Measurements from ENCODE around the gene GRIP1.

Gene GRIP1

DNA sequence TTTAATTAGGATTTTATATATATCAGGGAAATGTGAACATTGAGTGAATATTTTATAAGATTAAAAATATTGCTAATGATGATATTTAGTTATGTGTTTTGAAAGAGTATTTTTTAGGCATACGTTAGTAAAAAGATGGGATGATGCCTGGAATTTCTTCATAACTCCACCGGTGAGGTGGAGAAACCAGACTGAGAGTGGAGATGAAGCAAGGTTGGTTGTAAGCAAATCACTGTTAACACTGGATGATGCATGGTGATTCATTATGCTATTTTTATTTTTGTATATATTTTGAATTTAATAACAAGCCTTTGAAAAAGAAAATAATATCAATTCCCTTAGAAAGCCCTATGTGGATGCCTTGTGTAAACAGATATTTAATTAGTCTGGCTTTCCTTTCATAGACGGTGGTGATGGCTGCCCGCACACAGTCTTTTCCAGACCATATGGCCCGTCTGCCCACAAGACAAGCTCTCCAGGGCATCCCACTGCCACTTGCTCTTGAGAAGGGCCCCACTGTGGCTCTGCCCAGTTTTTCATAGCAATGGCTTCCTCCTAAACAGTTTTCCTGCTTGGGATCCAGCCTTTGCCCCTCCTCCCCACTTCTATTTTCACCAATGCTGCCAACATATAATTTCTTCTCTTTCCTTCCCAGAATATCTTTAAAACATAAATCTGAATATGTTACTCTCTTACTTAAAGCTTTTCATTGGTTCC, 281.1 kb downstream of the GRIP1 start:
- Mint-ChIP-seq H3K4me3 (no peak overlapping the region), H3K27ac (no peak overlapping the region)
- CTCF ChIA-PET: interaction anchor here (0.7 to 1.9 kb wide), 3 partner anchors 10 to 127 kb away, joined by 3 to 7 read pairs (median 5); no protein-coding TSS in a partner anchor

DNA sequence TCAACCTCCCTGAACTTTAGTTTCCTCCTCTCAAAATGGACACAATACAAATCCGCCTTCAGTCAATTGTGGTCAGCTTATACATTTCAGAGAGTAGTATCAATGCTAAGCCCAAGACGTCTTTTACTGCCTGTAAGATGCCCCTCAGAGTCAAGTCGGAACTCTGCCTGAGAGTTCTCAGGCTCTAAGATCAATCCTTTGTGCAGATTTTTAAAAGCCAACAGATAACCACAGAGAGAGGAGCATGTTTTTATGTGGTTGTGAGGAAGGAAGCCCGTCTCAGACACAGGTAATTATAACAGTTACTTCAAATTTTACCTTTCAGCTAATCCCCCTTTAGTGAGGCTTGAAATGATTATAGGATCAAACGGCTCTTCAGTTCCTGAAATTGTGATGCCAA, 285.0 kb downstream of the GRIP1 start:
- Mint-ChIP-seq H3K4me3 (no peak overlapping the region), H3K27ac (no peak overlapping the region), H3K9me3 (no peaks in the 10 kb centered on the region), H3K27me3 (peaks cover 44% of the 10 kb centered on the region), H3K36me3 (no peaks in the 10 kb centered on the region), H3K4me1 (peaks cover 14% of the 10 kb centered on the region)
- DNase-seq: no peak
- CTCF ChIA-PET: interaction anchor here (1.1 to 2.0 kb wide), 5 partner anchors 15 to 127 kb away, joined by 3 to 8 read pairs (median 4); no protein-coding TSS in a partner anchor

More for the DNA sequence above, 281.1 kb downstream of the GRIP1 start:
- no peaks in the 10 kb centered on the region for H3K36me3 Mint-ChIP-seq
- no peaks in the 10 kb centered on the region for H3K9me3 Mint-ChIP-seq
- peaks cover 25% of the 10 kb centered on the region for H3K27me3 Mint-ChIP-seq
- no peak for DNase-seq
- H3K4me1 Mint-ChIP-seq: peaks cover 14% of the 10 kb centered on the region

DNA sequence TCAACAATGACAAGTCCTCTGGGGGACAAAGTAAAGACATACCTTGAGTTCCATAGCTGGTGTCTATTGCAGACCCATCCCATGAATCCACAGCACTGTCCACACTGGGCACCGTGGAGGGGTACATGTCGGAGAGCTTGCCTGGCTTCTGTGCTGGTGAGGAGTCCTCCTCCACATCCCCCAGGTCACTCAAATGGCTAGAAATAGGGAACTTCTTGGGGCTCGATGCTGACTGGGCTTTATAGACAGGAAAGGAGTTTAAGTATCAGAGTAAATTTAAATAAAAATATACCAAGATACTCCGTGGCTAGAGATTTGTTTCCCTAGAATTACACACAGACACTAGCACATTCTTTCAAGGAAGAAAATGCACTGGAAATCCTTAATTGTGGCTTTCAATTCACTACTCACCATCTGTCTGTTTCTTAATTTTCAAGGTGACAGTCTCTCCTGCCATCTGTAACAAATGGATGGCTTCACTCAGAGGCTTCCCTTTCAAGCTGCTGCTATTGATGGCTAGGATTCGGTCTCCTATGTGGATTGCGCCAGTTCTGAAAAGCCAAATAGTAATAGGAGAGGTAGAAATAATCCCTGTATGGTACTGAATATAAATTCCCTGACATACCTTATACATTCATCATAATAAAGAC, 286.5 kb downstream of the GRIP1 start:
- Mint-ChIP-seq H3K36me3 (no peaks in the 10 kb centered on the region), H3K27me3 (peaks cover 39% of the 10 kb centered on the region), H3K4me3 (no peak overlapping the region), H3K27ac (no peak overlapping the region), H3K4me1 (peaks cover 14% of the 10 kb centered on the region), H3K9me3 (no peaks in the 10 kb centered on the region)
- no peak for DNase-seq
- CTCF ChIA-PET: interaction anchor here (1.5 to 2.0 kb wide), 3 partner anchors 16 to 123 kb away, joined by 3 to 8 read pairs (median 7); no protein-coding TSS in a partner anchor

DNA sequence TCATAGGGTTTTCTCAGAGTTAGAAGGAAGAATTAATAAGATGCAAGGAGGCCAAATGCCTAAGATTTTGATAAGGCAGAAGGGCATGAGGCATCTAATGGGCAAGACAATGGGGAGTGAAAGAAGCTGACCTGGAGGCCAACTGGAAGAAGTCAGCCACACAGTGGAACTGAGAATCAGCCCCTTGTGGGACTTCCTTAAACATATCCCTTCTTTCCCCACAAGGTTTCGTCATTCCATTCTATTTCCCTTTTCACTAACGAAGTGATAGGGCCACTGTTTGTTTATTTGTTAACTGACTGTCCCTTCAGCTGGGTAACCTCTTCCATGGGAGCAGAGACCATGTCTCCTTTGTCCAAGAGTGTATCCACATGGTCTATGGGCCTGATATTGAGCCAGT, 290.4 kb downstream of the GRIP1 start:
- CTCF ChIA-PET: no interaction called here
- H3K27ac Mint-ChIP-seq: no peak overlapping the region
- DNase-seq: no peak

DNA sequence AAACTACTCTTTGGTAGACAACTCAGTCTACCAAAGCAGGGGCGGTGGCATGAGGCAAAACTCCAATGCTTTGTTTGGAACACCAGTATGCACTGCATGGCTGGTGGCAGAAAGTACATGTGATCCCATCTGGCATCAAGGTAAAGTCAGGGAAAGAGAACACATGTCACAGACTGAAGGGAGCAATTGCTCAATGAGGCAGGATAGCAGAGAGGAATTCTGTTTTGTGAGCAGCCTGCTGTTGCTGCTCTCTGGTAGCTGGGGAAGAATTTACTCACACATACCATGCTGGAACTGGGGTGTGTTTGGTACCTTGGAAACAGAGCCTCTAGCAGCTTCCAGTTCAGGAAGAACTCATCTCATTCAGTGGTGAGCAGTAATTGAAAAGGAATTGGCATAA, 291.8 kb downstream of the GRIP1 start:
- H3K36me3 Mint-ChIP-seq: no peaks in the 10 kb centered on the region
- no peak for DNase-seq
- peaks cover 19% of the 10 kb centered on the region for H3K27me3 Mint-ChIP-seq
- CTCF ChIA-PET: no interaction called here
- no peaks in the 10 kb centered on the region for H3K4me1 Mint-ChIP-seq
- H3K4me3 Mint-ChIP-seq: no peak overlapping the region
- H3K27ac Mint-ChIP-seq: no peak overlapping the region
- H3K9me3 Mint-ChIP-seq: no peaks in the 10 kb centered on the region

More for the DNA sequence above, 290.4 kb downstream of the GRIP1 start:
- H3K27me3 Mint-ChIP-seq: peaks cover 24% of the 10 kb centered on the region
- H3K4me1 Mint-ChIP-seq: peaks cover 3% of the 10 kb centered on the region
- no peak overlapping the region for H3K4me3 Mint-ChIP-seq
- H3K9me3 Mint-ChIP-seq: no peaks in the 10 kb centered on the region
- no peaks in the 10 kb centered on the region for H3K36me3 Mint-ChIP-seq

DNA sequence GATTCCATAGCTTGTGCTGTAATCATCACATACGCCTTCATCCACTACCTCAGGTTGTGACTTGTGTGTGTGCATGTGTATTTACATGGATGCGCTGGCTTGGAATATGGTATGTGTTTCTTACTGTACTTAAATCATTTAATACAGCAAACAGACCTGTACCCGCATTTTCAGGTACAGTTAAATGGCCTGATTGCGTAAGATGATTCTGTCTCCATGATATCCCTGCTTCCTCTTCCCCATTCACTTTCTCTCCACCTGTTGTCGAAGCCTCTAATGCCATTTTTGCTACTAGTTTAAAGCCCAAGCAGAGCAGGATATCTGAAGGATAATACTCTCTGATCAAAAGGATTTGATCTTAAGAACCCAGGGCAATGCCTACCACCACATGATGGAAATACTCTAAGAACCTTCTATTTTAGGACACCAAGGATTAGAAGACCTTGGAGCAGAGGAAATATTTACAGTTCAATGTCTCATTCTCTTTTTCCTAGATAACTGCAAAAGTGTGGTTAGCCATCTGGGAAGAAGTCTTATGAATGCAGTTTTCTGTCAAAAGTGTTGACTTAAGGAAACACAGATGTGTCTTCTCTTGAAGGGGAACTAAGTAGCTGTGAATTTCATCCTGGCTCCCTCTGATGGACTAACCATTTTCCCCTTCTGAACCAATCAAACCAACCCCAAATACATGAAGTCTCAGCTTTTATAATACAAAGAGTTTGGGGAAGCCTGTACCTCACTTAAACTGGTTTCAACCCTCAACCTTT, 297.9 kb downstream of the GRIP1 start:
- CTCF ChIA-PET: no interaction called here
- Mint-ChIP-seq H3K27me3 (no peaks in the 10 kb centered on the region), H3K27ac (no peak overlapping the region), H3K4me3 (no peak overlapping the region), H3K9me3 (no peaks in the 10 kb centered on the region), H3K36me3 (no peaks in the 10 kb centered on the region), H3K4me1 (no peaks in the 10 kb centered on the region)
- DNase-seq: no peak

DNA sequence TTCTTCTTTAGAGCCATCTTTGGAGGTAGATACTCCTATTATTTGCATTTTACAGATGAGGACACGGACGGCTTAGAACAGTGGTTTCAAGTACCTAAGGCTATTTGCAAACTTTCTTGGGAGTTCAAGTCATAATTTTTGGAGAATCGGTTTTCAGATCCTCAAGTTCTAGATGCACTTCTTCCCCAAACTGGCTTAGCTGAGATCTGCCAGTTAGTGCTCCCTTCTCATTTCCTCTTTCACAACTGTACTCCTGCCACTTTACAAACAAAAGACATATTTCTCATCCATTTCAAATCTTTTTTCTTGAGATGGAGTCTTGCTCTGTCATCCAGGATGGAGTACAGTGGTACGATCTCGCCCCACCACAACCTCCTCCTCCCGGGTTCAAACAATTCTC, 299.3 kb downstream of the GRIP1 start:
- Mint-ChIP-seq H3K4me1 (no peaks in the 10 kb centered on the region), H3K9me3 (no peaks in the 10 kb centered on the region), H3K27me3 (no peaks in the 10 kb centered on the region), H3K27ac (no peak overlapping the region), H3K36me3 (no peaks in the 10 kb centered on the region), H3K4me3 (no peak overlapping the region)
- DNase-seq: no peak
- CTCF ChIA-PET: interaction anchor here (1.2 kb wide), 1 partner anchor 29 kb away, joined by 3 read pairs; no protein-coding TSS in a partner anchor

DNA sequence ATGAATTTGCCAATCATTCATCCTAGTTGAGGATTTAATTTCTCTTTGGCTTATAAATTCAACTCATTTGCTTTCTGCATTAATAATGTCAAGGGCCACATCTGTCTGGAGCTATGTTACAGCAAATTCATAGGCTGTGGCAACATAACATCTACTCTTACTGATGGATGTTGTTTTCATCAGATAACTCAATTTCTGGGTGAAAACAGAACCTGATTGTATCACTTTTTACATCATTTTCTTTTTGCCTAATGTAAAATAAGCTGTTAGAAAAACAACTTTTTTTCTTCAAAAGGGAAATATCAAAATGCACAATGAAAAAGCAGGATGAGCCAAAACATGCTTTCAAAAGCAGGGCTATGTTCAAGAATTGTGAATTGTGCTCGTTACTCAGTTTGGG, 303.3 kb downstream of the GRIP1 start:
- Mint-ChIP-seq H3K4me3 (no peak overlapping the region), H3K36me3 (peaks cover 1% of the 10 kb centered on the region)
- CTCF ChIA-PET: interaction anchor here (0.9 to 1.3 kb wide), 2 partner anchors 23 to 230 kb away, joined by 3 read pairs; no protein-coding TSS in a partner anchor

DNA sequence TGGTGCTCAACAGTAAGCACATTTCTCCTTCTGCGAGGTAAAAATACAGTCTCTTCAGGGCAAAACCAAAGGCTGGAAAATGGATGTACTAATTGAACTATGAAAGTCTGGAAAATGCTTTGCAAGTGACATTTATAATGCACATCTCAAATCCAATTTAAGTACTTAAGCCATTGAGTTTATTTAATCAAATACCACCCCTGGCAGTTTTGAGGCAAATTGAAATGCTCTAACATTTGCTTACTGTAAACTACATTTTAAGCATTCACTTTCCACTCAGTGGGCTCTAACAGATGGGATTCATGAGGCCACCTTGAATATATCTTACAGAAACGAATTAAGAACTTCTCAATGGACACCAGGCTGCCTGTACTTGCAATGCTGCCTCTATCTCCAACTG, 306.9 kb downstream of the GRIP1 start:
- Mint-ChIP-seq H3K27ac (no peak overlapping the region), H3K36me3 (peaks cover 1% of the 10 kb centered on the region), H3K4me3 (no peak overlapping the region), H3K27me3 (no peaks in the 10 kb centered on the region), H3K9me3 (no peaks in the 10 kb centered on the region), H3K4me1 (no peaks in the 10 kb centered on the region)
- CTCF ChIA-PET: no interaction called here
- DNase-seq: no peak

More for the DNA sequence above, 303.3 kb downstream of the GRIP1 start:
- no peak for DNase-seq
- H3K27me3 Mint-ChIP-seq: no peaks in the 10 kb centered on the region
- H3K9me3 Mint-ChIP-seq: no peaks in the 10 kb centered on the region
- H3K27ac Mint-ChIP-seq: no peak overlapping the region
- H3K4me1 Mint-ChIP-seq: no peaks in the 10 kb centered on the region

DNA sequence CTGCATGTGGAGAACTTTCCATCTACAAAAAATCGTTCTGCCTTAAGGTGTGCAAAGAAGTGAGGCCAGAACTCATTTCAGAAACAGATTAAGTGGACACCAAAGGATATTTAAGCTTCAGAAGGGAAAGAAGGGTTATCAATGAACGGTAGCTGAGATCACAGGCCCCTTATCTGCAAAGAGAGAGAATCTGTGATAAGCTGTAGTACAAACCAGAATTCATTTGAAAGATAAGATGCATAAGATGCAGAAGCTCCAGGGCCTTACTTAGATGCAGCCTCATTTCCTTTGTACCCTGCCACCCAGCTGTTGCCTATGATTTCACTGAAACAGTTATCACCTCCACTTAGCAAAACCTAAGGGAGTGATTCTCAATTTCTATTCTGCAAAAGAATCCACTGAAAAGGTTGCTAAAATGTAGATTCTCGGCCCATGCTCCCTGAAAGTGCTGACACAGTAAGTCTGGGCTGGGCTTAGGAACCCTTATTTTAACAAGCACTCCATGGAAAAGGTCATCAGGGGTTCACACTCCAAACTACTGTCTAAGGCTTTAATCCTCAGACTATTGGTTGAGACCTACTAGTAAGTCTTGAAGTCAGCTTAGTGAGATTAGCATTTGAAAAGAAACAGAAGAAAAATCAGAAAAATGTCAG, 311.7 kb downstream of the GRIP1 start:
- Mint-ChIP-seq H3K9me3 (no peaks in the 10 kb centered on the region), H3K4me3 (no peak overlapping the region), H3K27me3 (no peaks in the 10 kb centered on the region), H3K27ac (no peak overlapping the region), H3K36me3 (no peaks in the 10 kb centered on the region), H3K4me1 (no peaks in the 10 kb centered on the region)
- DNase-seq: no peak
- CTCF ChIA-PET: interaction anchor here (1.3 kb wide), 1 partner anchor 88 kb away, joined by 3 read pairs; no protein-coding TSS in a partner anchor

DNA sequence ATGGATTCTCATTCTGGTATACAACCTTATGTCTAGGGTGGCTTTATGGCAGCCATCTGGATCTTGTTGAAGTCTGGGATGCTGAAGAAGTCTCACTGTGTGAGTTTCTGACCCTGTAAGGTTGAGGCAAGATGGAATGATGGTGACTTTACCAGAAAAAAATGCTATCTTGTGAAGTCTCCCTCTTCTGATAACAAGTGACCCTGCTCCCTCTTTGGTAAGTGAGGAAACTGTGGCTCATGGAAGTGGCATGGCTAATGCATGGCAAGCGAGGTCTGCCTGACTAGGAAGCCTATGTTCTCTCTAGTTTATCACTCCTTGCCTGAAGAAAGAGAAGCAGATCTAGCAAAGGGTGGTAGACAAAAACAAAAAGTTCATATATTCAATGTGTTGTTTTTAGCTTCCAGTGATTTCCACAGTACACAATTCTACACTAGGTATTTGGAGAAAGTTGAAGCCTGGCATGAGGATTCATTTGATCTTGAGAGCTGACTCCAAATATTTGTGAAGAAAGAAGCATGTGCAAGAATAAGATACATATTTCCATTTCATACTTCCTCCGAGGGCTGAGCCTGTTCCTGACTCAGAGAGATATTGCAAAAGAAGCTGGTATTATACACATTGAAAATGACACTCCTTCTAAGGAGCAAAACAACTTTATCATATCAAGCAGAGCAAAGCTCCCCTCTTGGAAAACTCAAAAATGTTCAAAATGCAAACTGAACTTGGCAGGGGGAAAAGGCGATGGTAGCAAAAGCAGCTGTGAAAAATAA, 313.0 kb downstream of the GRIP1 start:
- Mint-ChIP-seq H3K27ac (no peak overlapping the region), H3K4me3 (no peak overlapping the region), H3K27me3 (no peaks in the 10 kb centered on the region), H3K4me1 (no peaks in the 10 kb centered on the region), H3K36me3 (no peaks in the 10 kb centered on the region), H3K9me3 (no peaks in the 10 kb centered on the region)
- CTCF ChIA-PET: no interaction called here
- no peak for DNase-seq

DNA sequence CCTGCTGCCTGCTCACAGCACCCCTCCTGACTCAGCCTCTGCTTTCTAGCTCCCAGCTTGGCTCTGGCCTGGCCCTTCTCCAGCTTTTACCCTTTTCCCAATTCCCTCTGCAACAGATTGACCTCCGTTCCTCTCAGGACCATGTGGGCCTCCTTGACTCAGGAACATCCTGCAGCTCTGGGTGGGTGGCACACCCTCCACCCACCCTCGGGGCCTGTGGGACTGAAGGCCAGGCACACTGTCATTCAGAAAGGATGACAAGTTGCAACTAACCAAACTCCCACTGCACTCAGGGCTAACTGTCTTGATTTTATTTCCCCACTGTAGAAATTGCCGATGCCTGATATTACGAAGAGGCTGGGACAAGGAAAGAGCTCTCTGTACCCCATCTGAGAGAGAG, 317.2 kb downstream of the GRIP1 start:
- no peaks in the 10 kb centered on the region for H3K4me1 Mint-ChIP-seq
- no peaks in the 10 kb centered on the region for H3K36me3 Mint-ChIP-seq
- no peak overlapping the region for H3K4me3 Mint-ChIP-seq
- H3K27ac Mint-ChIP-seq: no peak overlapping the region
- H3K27me3 Mint-ChIP-seq: no peaks in the 10 kb centered on the region
- CTCF ChIA-PET: interaction anchor here (0.6 kb wide), 1 partner anchor 41 kb away, joined by 3 read pairs; no protein-coding TSS in a partner anchor
- no peak for DNase-seq
- no peaks in the 10 kb centered on the region for H3K9me3 Mint-ChIP-seq

DNA sequence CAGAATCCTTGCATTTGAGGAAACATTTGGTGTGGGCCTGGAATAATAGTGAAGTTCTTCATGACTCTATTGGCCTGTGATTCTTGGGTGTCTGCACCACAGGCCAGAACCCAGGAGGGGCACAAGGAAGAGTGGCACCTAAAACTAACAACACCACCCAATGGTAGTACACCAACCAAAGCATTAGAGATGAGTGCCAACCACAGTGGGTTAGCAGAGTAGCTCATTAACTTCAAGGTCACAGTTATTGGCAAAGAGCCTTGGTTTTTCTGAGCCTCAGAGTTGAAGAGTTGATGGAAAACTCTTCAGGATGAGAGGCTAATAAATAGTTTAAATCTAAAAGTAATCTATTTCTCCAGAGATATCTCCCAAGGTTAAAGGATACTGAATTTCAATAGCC, 319.6 kb downstream of the GRIP1 start:
- Mint-ChIP-seq H3K4me3 (no peak overlapping the region), H3K9me3 (no peaks in the 10 kb centered on the region), H3K4me1 (no peaks in the 10 kb centered on the region)

More for the DNA sequence above, 319.6 kb downstream of the GRIP1 start:
- CTCF ChIA-PET: no interaction called here
- Mint-ChIP-seq H3K27ac (no peak overlapping the region), H3K36me3 (no peaks in the 10 kb centered on the region), H3K27me3 (no peaks in the 10 kb centered on the region)
- DNase-seq: no peak
